ENCODE data around the gene GIMAP5. TPM values are rescaled to one million over a fixed set of nuclear protein-coding genes. Genes with fewer than 3 reads are reported as not detected.

The GIMAP5 gene
- total and polyA plus RNA-seq, 2 of the 13 experiments (the other 11 are each of a cell fraction or from before 2014, with no cell fraction given) = not detected

DNA sequence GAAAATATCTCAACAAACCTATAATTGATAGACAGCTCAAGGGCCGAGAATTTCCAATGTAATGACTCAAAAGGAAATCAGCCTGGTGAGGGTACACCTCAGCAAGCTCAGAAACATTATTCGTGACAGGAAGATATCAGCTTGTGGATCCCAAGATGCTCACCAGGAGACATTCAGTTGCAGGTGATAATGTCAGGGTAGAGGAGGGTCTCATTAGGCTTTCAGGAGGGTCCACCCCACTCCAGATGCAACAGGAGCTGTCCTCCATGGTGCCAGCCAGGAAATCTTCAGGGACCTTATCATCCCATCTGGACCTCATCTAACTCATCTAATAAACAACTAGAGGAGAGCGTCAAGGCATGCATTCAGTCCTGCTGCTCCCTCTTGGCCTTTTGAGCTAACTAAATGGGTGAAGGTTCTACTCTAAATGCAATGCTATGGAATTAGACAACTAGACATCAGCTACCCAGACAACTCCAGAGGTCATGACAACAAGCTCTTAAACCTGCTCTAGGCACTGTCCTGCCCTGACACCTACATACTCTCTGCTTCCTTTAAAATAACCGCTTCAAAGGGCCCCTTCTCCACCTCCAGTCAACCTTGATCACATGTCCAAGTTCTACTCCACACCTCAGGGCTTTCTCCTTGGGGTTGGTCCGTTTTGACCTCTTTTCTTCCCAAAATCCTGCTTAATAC lies 4.3 kb upstream of the GIMAP5 start:
- no peaks in the 10 kb centered on the region for H3K9me3 ChIP-seq (ENCODE audit: low read length)
- CTCF ChIA-PET (ENCODE audit: low intra/inter-chr PET ratio, low total read pairs) = no interaction called here
- peaks cover under 1% of the 10 kb centered on the region for H3K4me1 ChIP-seq (ENCODE audit: insufficient read depth, low read length)
- H3K79me2 ChIP-seq (ENCODE audit: insufficient read depth, low read length) = no peaks in the 10 kb centered on the region
- H3K36me3 ChIP-seq (replicated peaks in 1 of 2; ENCODE audit: control insufficient read depth in 1 of 2, insufficient read depth in 2 of 2, low read length in 2 of 2) = no peaks in the 10 kb centered on the region
- intact Hi-C loops (cut with micrococcal nuclease; ENCODE audit: unreplicated experiment) = no loop called here
- H3K27me3 ChIP-seq (ENCODE audit: control insufficient read depth in 1 of 2, insufficient read depth in 2 of 2, low read length in 2 of 2) = peaks cover 0 to 9% of the 10 kb centered on the region in 2 experiments; a peak in 1 of 5 replicates
- POLR2A ChIA-PET = no interaction called here
- H3K4me3 ChIP-seq (replicated peaks in 1 of 3; ENCODE audit: insufficient read depth in 1 of 3, low read depth in 2 of 3, low read length in 3 of 3) = no peak overlapping the region
- no peaks in the 10 kb centered on the region for H4K20me1 ChIP-seq (ENCODE audit: insufficient read depth, low read length)
- DNase-seq (ENCODE audit: low spot score) (no peak), ATAC-seq (no peak), FAIRE-seq (no peak)
- H2AFZ ChIP-seq (ENCODE audit: low read length) = no peak overlapping the region
- 26% methylated on average over 5 of the region's 5 CpGs for WGBS (ENCODE audit: low lambda C conversion rate)
- H3K9ac ChIP-seq (ENCODE audit: insufficient read depth, low read depth, low read length) = no peak overlapping the region
- H3K27ac ChIP-seq (ENCODE audit: extremely low read length, insufficient read depth, low read length) = no peak overlapping the region
- no peak overlapping the region for H3K4me2 ChIP-seq (ENCODE audit: low read depth, low read length)
- no TSS peak for BruUV-seq (replicated peaks)
- in situ Hi-C loops (cut with HindIII; ENCODE audit: extremely low pct_ligation_motif_present, low pct_unique_long_range_greater_than_20kb) = no loop called here
- TF ChIP-seq MIER2 (CRISPR knock-in tag; IDR thresholded peaks at IDR 0.05) (no peak), RNF2 (conservative IDR thresholded peaks at IDR 0.05; ENCODE audit: low read depth) (no peak), LCORL (IDR thresholded peaks at IDR 0.05) (no peak), LCORL (CRISPR knock-in tag; IDR thresholded peaks at IDR 0.05) (no peak), CENPBD1 (CRISPR knock-in tag; IDR thresholded peaks at IDR 0.05; ENCODE audit: borderline replicate concordance, low read depth) (no peak), GATAD1 (CRISPR knock-in tag; IDR thresholded peaks at IDR 0.05) (no peak), SNAPC2 (CRISPR knock-in tag; IDR thresholded peaks at IDR 0.05) (no peak), ZNF646 (CRISPR knock-in tag; IDR thresholded peaks at IDR 0.05) (no peak), RBM22 (optimal IDR thresholded peaks at IDR 0.05; ENCODE audit: low read length) (no peak), ZNF331 (CRISPR knock-in tag; IDR thresholded peaks at IDR 0.05) (no peak), SNAI1 (CRISPR knock-in tag; IDR thresholded peaks at IDR 0.05; ENCODE audit: borderline replicate concordance) (no peak), ZNF276 (CRISPR knock-in tag; IDR thresholded peaks at IDR 0.05; ENCODE audit: low read depth) (no peak), KLF6 (CRISPR knock-in tag; IDR thresholded peaks at IDR 0.05) (no peak), ZBTB21 (CRISPR knock-in tag; IDR thresholded peaks at IDR 0.05) (no peak)
- TF ChIP-seq, protein P1, sequence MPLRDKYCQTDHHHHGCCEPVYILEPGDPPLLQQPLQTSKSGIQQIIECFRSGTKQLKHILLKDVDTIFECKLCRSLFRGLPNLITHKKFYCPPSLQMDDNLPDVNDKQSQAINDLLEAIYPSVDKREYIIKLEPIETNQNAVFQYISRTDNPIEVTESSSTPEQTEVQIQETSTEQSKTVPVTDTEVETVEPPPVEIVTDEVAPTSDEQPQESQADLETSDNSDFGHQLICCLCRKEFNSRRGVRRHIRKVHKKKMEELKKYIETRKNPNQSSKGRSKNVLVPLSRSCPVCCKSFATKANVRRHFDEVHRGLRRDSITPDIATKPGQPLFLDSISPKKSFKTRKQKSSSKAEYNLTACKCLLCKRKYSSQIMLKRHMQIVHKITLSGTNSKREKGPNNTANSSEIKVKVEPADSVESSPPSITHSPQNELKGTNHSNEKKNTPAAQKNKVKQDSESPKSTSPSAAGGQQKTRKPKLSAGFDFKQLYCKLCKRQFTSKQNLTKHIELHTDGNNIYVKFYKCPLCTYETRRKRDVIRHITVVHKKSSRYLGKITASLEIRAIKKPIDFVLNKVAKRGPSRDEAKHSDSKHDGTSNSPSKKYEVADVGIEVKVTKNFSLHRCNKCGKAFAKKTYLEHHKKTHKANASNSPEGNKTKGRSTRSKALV (CRISPR knock-in tag; IDR thresholded peaks at IDR 0.05) = no peak
